ENCODE results near the gene DOCK8.
A peak's percentile ranks its signal among the peaks of the same experiment; 100 is the strongest.

The DOCK8 gene

GRCh38 chr9:459491-460444, 245.1 kb downstream of the DOCK8 start:
- Mint-ChIP-seq H3K4me1 (peaks cover 15% of the 10 kb centered on the region), H3K36me3 (peaks cover 78% of the 10 kb centered on the region), H3K27me3 (no peaks in the 10 kb centered on the region), H3K4me3 (no peak overlapping the region), H3K27ac (no peak overlapping the region), H3K9me3 (no peaks in the 10 kb centered on the region)
- CTCF ChIA-PET: interaction anchor here (0.8 to 1.7 kb wide), 4 partner anchors 9 to 186 kb away, joined by 3 to 4 read pairs (median 3); no protein-coding TSS in a partner anchor
- DNase-seq: no peak

DNA sequence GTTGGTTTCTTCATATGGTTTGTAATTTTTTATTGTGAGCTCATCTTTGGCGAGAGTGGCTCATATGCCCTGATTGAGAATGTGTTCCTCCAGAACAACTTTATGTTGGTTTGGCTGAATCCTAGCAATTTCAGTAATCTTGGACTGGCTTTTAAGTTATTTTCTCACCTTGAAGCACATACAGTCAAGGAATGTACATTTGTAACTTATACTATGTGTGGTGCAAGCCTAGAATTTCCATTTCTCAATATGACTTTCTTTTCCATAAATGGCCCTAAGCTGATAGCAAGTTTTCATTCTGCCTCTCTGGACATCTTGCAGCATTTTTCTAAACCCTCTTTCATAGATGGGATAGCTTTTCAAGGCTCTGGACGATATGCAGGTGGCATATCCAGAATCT, 247.5 kb downstream of the DOCK8 start:
- DNase-seq: no peak

GRCh38 chr9:462606-463005, 247.9 kb downstream of the DOCK8 start:
- peaks cover 74% of the 10 kb centered on the region for H3K36me3 Mint-ChIP-seq
- no peak overlapping the region for H3K27ac Mint-ChIP-seq
- peaks cover 15% of the 10 kb centered on the region for H3K4me1 Mint-ChIP-seq
- CTCF ChIA-PET: interaction anchor here (0.7 kb wide), 1 partner anchor 546 kb away, joined by 3 read pairs; no protein-coding TSS in a partner anchor
- no peak overlapping the region for H3K4me3 Mint-ChIP-seq
- no peak for DNase-seq
- H3K27me3 Mint-ChIP-seq: no peaks in the 10 kb centered on the region
- H3K9me3 Mint-ChIP-seq: no peaks in the 10 kb centered on the region

More for the DNA sequence above, 247.5 kb downstream of the DOCK8 start:
- peaks cover 15% of the 10 kb centered on the region for H3K4me1 Mint-ChIP-seq
- CTCF ChIA-PET: no interaction called here
- no peaks in the 10 kb centered on the region for H3K27me3 Mint-ChIP-seq
- no peak overlapping the region for H3K4me3 Mint-ChIP-seq
- no peaks in the 10 kb centered on the region for H3K9me3 Mint-ChIP-seq
- peaks cover 78% of the 10 kb centered on the region for H3K36me3 Mint-ChIP-seq
- H3K27ac Mint-ChIP-seq: no peak overlapping the region

GRCh38 chr9:463455-464171, 248.9 kb downstream of the DOCK8 start:
- Mint-ChIP-seq H3K36me3 (peaks cover 64% of the 10 kb centered on the region), H3K4me1 (peaks cover 15% of the 10 kb centered on the region), H3K9me3 (no peaks in the 10 kb centered on the region), H3K27ac (peak overlapping the region; percentile 20), H3K4me3 (no peak overlapping the region), H3K27me3 (no peaks in the 10 kb centered on the region)
- CTCF ChIA-PET: interaction anchor here (0.7 to 0.8 kb wide), 2 partner anchors 32 to 545 kb away, joined by 3 read pairs; no protein-coding TSS in a partner anchor
- DNase-seq: no peak

DNA sequence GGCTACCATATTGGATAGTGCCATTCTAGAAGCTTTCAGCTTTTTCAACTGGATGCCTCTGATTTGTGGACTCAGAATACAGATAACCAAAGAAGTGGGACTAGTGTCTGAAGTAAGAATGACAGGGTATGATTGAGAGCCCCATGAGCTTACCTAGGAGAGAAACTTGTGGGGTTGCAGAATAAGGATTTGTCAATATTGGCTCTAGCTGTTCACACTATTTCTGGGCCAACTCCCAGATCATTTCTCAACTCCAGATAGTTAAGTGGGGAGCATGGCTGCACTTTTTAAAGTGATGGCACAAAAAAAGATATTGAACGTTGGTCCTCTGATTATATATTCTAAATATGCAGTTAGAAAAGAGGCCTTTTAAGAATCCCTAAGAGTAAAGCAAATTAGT, 252.1 kb downstream of the DOCK8 start:
- Mint-ChIP-seq H3K4me1 (peaks cover 32% of the 10 kb centered on the region), H3K27me3 (no peaks in the 10 kb centered on the region), H3K36me3 (peaks cover 47% of the 10 kb centered on the region), H3K27ac (peak overlapping the region; percentile 12), H3K4me3 (no peak overlapping the region), H3K9me3 (no peaks in the 10 kb centered on the region)
- DNase-seq: no peak
- CTCF ChIA-PET: no interaction called here

GRCh38 chr9:468766-469426, 254.2 kb downstream of the DOCK8 start:
- DNase-seq: no peak
- Mint-ChIP-seq H3K27ac (peak overlapping the region; percentile 81), H3K4me3 (peak overlapping the region; percentile 56), H3K4me1 (peaks cover 32% of the 10 kb centered on the region), H3K27me3 (no peaks in the 10 kb centered on the region), H3K9me3 (no peaks in the 10 kb centered on the region), H3K36me3 (peaks cover 26% of the 10 kb centered on the region)
- CTCF ChIA-PET: interaction anchor here (1.4 kb wide), 1 partner anchor 10 kb away, joined by 3 read pairs; no protein-coding TSS in a partner anchor

GRCh38 chr9:469672-470551, 255.2 kb downstream of the DOCK8 start:
- H3K4me3 Mint-ChIP-seq: peak overlapping the region; percentile 92

GRCh38 chr9:470552-471194, 256.0 kb downstream of the DOCK8 start:
- peak overlapping the region; percentile 92 for H3K4me3 Mint-ChIP-seq
- DNase-seq: no peak
- H3K9me3 Mint-ChIP-seq: no peaks in the 10 kb centered on the region
- CTCF ChIA-PET: interaction anchor here (1.0 to 1.5 kb wide), 3 partner anchors 8 to 539 kb away, joined by 3 to 4 read pairs (median 3); partner anchors contain the start of gene KANK1
- peak overlapping the region; percentile 93 for H3K27ac Mint-ChIP-seq
- H3K36me3 Mint-ChIP-seq: peaks cover 9% of the 10 kb centered on the region
- H3K4me1 Mint-ChIP-seq: peaks cover 32% of the 10 kb centered on the region
- H3K27me3 Mint-ChIP-seq: no peaks in the 10 kb centered on the region

More at GRCh38 chr9:469672-470551, 255.2 kb downstream of the DOCK8 start:
- Mint-ChIP-seq H3K9me3 (no peaks in the 10 kb centered on the region), H3K36me3 (peaks cover 17% of the 10 kb centered on the region), H3K27me3 (no peaks in the 10 kb centered on the region), H3K4me1 (peaks cover 32% of the 10 kb centered on the region), H3K27ac (peak overlapping the region; percentile 93)
- DNase-seq: peak; percentile 93
- CTCF ChIA-PET: interaction anchor here (1.0 to 1.5 kb wide), 3 partner anchors 9 to 539 kb away, joined by 3 to 4 read pairs (median 3); partner anchors contain the start of gene KANK1

DNA sequence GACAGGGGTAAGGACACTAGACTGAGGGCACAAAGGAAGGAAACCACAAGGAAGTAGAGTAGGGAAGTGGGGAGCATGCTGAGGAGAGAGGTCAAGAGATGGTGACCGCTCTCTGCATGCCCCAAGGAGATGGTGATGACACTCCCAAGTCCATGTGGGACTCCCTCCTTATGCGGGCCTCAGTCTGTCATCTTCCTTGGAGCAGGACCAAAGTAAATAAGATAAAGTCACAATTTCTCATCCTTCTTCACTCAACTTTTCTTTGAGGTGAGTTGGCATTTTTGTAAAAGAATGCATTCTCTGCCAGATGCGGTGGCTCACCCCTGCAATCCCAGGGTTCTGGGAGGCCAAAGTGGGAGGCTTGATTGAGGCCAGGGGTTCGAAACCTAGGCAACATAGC, 256.7 kb downstream of the DOCK8 start:
- Mint-ChIP-seq H3K4me3 (peak overlapping the region; percentile 92), H3K36me3 (peaks cover 6% of the 10 kb centered on the region), H3K27me3 (no peaks in the 10 kb centered on the region), H3K4me1 (peaks cover 32% of the 10 kb centered on the region), H3K27ac (no peak overlapping the region), H3K9me3 (no peaks in the 10 kb centered on the region)
- CTCF ChIA-PET: interaction anchor here (1.5 kb wide), 2 partner anchors 7 to 33 kb away, joined by 3 to 4 read pairs; partner anchors contain the start of gene KANK1
- DNase-seq: no peak

DNA sequence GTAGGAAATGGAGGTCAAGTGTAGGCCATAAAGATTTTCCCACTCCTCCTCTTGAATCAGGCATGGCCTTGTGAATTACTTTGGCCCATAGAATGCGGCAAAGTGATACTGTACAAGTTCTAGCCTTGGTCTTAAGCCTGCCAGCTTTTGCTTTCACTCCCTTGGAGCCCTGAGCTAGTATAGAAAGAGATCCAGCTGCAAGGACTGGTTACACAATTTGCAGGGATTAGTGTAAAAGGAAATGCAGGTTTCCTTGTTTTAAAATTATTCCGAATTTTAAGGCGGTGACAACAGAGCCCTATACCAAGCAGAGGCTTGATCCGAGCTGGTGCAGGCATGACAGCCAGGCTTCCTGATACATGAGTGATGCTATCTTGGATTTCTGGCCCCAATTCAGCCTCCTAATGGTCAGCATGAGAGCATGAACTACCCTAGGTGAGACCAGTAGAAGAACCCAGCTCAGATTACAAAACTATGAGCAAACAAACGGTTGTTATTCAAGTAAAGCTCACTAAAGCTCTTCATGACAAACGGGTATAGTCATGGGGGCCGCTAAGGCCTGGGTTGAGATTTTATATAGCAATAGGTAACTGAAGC, 257.9 kb downstream of the DOCK8 start:
- no peak overlapping the region for H3K27ac Mint-ChIP-seq
- H3K4me3 Mint-ChIP-seq: no peak overlapping the region
- H3K9me3 Mint-ChIP-seq: no peaks in the 10 kb centered on the region

GRCh38 chr9:477193-477592, 262.5 kb downstream of the DOCK8 start:
- no peaks in the 10 kb centered on the region for H3K36me3 Mint-ChIP-seq
- no peaks in the 10 kb centered on the region for H3K9me3 Mint-ChIP-seq
- CTCF ChIA-PET: no interaction called here
- no peak overlapping the region for H3K27ac Mint-ChIP-seq
- H3K27me3 Mint-ChIP-seq: no peaks in the 10 kb centered on the region
- no peak for DNase-seq
- no peak overlapping the region for H3K4me3 Mint-ChIP-seq
- H3K4me1 Mint-ChIP-seq: no peaks in the 10 kb centered on the region

More for the DNA sequence above, 257.9 kb downstream of the DOCK8 start:
- DNase-seq: no peak
- H3K36me3 Mint-ChIP-seq: no peaks in the 10 kb centered on the region
- CTCF ChIA-PET: no interaction called here
- no peaks in the 10 kb centered on the region for H3K27me3 Mint-ChIP-seq
- peaks cover 32% of the 10 kb centered on the region for H3K4me1 Mint-ChIP-seq

DNA sequence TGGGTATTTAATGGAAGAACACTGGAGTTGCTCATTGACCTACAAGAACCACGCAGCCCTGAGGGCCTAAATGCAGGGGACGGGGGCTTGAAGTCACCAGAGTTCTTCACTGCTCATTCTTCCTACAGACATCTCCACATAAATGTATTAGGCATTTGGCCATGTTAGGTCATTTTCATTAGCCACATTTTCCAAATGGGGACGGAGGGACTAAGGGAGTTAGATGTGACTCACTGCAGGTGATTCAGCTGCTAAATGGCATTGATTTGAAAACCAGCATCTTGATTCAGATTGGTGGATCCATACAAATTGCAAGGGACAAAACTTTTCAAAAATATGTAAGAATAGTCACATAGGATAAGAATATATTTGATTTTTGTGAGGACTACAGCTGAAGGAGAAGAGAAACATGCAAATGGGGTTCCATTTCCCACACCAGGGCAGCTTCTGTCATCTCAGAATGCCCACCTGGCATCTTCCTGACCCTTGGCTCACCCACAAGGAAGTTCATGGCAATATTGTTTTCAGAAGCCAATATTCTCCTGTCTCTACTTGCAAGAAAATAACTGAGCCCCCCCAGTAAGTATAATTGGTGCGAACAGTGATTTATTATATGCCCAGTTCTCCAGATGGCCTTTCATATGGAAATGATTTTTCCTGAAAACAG, 264.8 kb downstream of the DOCK8 start:
- Mint-ChIP-seq H3K9me3 (no peaks in the 10 kb centered on the region), H3K27me3 (no peaks in the 10 kb centered on the region), H3K36me3 (peaks cover 3% of the 10 kb centered on the region), H3K27ac (no peak overlapping the region), H3K4me3 (no peak overlapping the region), H3K4me1 (no peaks in the 10 kb centered on the region)
- no peak for DNase-seq
- CTCF ChIA-PET: interaction anchor here (1.2 kb wide), 1 partner anchor 9 kb away, joined by 3 read pairs; no protein-coding TSS in a partner anchor

All from activated naive CD4-positive, alpha-beta T cell treated with anti-CD3 and anti-CD28 coated beads, Interleukin-2, amount 10 ng/mL, durations not matched to agents 7 days and 5 days (primary cell).